Kidney (tissue), 14 donors: ENCODE data around the gene KRTAP4-16. TPM values are rescaled to one million over a fixed set of nuclear protein-coding genes. Genes with fewer than 3 reads are reported as not detected.

Source experiments
- DNase-seq, 5 donors: peaks; one replicate each; pipeline ENCODE4 v3.0.0-alpha.2; 2013 to 2020
- FAIRE-seq: peaks from 2 replicates; lab custom pipeline; 2012; peaks lifted over from hg19 to GRCh38; lab: Jason Lieb, UNC
- H3K27ac ChIP-seq, 2 donors: one replicate each; pipeline ENCODE4 v1.7.0; 2013; ENCODE audit warnings: low read depth in 2 of 2, low read length in 2 of 2, inconsistent platforms in 1 of 2
- H3K27me3 ChIP-seq: one replicate; pipeline ENCODE4 v1.7.1; 2013; ENCODE audit warnings: low read length, inconsistent platforms; ENCODE audit not compliant: control insufficient read depth, insufficient read depth
- H3K36me3 ChIP-seq, 3 donors: one replicate each; pipeline versions ENCODE4 v1.7.0 to v1.7.1; 2013; ENCODE audit warnings: low read length in 3 of 3, control low read depth in 1 of 3, inconsistent platforms in 1 of 3; ENCODE audit not compliant: insufficient read depth in 3 of 3, control insufficient read depth in 2 of 3
- H3K4me1 ChIP-seq, 3 donors: one replicate each; pipeline versions ENCODE4 v1.7.0 to v1.7.1; 2013; ENCODE audit warnings: low read length in 3 of 3, inconsistent platforms in 1 of 3, low read depth in 1 of 3; ENCODE audit not compliant: control insufficient read depth in 2 of 3, insufficient read depth in 2 of 3
- H3K4me3 ChIP-seq, 3 donors: one replicate each; pipeline versions ENCODE4 v1.7.0 to v1.8.1; 2013; ENCODE audit warnings: low read length in 3 of 3, control low read depth in 1 of 3, inconsistent platforms in 1 of 3
- H3K9ac ChIP-seq, 3 donors: one replicate each; pipeline versions ENCODE4 v1.7.0 to v1.7.1; 2013; ENCODE audit warnings: low read length in 3 of 3, control low read depth in 1 of 3, inconsistent platforms in 1 of 3
- H3K9me3 ChIP-seq, 3 donors: one replicate each; pipeline versions ENCODE4 v1.7.0 to v1.7.1; 2013; ENCODE audit warnings: low read length in 3 of 3, control low read depth in 1 of 3, inconsistent platforms in 1 of 3; ENCODE audit not compliant: control insufficient read depth in 2 of 3, insufficient read depth in 1 of 3
- intact Hi-C: fragments of 100-400 bp; cut with DNase I; formaldehyde crosslinking; loops from one replicate; pipeline ENCODE4 v1.11.1; 2022
- polyA plus RNA-seq: library from polyadenylated mRNA; stranded (reverse); fragments of 350-450 nt; fragmentation: Illumina TruSeq; extraction: RNeasy Lipid Tissue Mini Kit (QIAGEN cat#74804); gene quantifications from one replicate; pipeline ENCODE4 v1.2.3, GENCODE V29; 2014; ENCODE audit warnings: low read depth, low replicate concordance; ENCODE audit not compliant: insufficient read depth
- total RNA-seq: library from RNA; stranded (reverse); fragmentation: NEBNext Ultra II Directional; extraction: Animal tissue kit (Norgen Biotek cat#: 25700); gene quantifications from one replicate; pipeline ENCODE4 v1.2.1, GENCODE V29; 2021
- TF ChIP-seq, protein P1 (sequence below): IDR thresholded peaks from 3 replicates; pipeline ENCODE4 v1.5.1; 2012; ENCODE audit warnings: mild to moderate bottlenecking, moderate library complexity, borderline replicate concordance; ENCODE audit not compliant: insufficient read depth; ENCODE audit errors: extremely low read depth
- donor health status: control.
- donor health status: control.
- donor health status: control.
- donor health status: control.
- donor health status: control.
- donor health status: DM: yes; HTN: yes; CAD: no.
- donor health status: Normal renal cell carcinoma (clear cell type).

Gene KRTAP4-16
- total and polyA plus RNA-seq, 2 donors from 2014 or later: not detected

DNA sequence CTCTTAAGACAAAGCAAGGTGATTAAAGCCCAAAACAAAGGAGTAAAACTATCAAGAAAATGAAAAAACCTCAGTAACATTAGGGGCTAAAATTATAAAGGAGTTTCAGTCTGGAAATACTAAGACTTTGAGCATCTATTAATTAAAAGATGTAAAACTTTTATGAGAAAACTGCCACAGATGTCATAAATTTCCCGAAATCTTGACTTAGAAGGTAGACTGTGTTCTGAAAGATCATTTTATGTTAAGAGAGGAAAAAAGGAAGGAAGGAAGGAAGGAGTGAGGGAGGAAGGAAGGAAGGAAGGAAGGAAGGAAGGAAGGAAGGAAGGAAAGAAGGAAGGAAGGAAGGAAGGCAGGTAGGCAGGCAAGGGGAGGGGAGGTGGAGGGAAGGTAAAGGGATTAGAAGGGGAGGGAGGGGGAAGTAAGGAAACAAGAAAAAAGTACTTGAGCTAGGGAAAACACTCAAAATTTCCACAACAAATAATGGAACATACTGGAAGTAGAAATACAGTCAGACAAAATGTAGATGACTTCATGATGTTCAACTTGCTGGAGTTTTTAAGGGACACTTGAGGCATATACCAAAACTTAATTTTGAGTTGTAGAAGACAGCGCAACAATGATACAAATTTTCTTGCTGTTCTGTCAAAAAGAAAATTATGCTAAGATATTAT is 45.7 kb upstream of the KRTAP4-16 start:
- intact Hi-C loops: no loop called here
- Histone ChIP-seq H3K27me3 (no peaks in the 10 kb centered on the region), H3K9me3 (peaks cover 0 to 9% (median 0%) of the 10 kb centered on the region in 3 donors), H3K27ac (no peak overlapping the region), H3K4me1 (no peaks in the 10 kb centered on the region), H3K4me3 (no peak overlapping the region), H3K36me3 (no peaks in the 10 kb centered on the region), H3K9ac (no peak overlapping the region)
- no peak for FAIRE-seq
- DNase-seq: no peak
- TF ChIP-seq, protein P1, sequence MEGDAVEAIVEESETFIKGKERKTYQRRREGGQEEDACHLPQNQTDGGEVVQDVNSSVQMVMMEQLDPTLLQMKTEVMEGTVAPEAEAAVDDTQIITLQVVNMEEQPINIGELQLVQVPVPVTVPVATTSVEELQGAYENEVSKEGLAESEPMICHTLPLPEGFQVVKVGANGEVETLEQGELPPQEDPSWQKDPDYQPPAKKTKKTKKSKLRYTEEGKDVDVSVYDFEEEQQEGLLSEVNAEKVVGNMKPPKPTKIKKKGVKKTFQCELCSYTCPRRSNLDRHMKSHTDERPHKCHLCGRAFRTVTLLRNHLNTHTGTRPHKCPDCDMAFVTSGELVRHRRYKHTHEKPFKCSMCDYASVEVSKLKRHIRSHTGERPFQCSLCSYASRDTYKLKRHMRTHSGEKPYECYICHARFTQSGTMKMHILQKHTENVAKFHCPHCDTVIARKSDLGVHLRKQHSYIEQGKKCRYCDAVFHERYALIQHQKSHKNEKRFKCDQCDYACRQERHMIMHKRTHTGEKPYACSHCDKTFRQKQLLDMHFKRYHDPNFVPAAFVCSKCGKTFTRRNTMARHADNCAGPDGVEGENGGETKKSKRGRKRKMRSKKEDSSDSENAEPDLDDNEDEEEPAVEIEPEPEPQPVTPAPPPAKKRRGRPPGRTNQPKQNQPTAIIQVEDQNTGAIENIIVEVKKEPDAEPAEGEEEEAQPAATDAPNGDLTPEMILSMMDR: no peak

DNA sequence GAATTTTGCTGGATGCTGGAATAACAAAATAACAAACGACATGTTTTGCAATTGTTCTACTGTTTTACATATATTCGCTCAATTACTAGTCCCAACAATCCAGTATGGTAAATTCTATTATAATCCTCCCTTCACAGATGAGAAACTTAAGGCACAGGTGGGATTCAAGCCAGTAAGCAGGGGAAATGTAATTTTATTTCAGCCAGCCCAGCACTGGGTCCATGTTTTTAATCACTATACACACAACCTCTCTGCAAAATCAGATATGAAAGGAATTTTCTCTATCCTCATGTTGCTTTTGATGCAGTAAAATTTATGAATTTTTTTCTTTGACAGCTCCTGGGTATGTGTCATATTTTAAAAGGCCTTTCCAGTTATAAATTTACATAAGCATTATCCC is 43.3 kb upstream of the KRTAP4-16 start:
- H3K27me3 ChIP-seq: no peaks in the 10 kb centered on the region
- no peak overlapping the region for H3K4me3 ChIP-seq
- DNase-seq (no peak), FAIRE-seq (no peak)
- H3K4me1 ChIP-seq: no peaks in the 10 kb centered on the region
- intact Hi-C loops: no loop called here
- TF ChIP-seq, protein P1: no peak
- H3K36me3 ChIP-seq: no peaks in the 10 kb centered on the region
- no peak overlapping the region for H3K27ac ChIP-seq
- peaks cover 0 to 9% (median 0%) of the 10 kb centered on the region in 3 donors for H3K9me3 ChIP-seq
- H3K9ac ChIP-seq: no peak overlapping the region

DNA sequence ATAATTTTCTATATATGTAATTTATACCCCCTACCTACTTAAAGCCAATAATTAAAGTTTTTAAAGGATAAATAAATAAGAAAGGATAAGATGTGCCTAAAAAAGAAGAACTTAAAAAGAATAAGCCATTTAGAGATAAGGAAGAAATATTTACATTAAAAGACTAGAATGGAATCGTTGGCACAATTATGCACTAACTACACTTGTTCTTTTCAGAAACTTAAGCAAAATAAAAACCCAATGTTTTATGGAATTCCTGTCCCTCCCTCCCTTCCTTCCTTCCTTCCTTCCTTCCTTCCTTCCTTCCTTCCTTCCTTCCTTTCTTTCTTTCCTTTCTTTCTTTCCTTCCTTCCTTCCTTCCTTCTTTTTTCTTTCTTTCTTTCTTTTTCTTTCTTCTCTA is 42.8 kb upstream of the KRTAP4-16 start:
- DNase-seq: no peak
- TF ChIP-seq, protein P1: no peak
- intact Hi-C loops: no loop called here
- no peak for FAIRE-seq
- no peaks in the 10 kb centered on the region for H3K27me3 ChIP-seq
- no peaks in the 10 kb centered on the region for H3K4me1 ChIP-seq
- no peaks in the 10 kb centered on the region for H3K36me3 ChIP-seq
- H3K9me3 ChIP-seq: peaks cover 0 to 9% (median 0%) of the 10 kb centered on the region in 3 donors
- no peak overlapping the region for H3K27ac ChIP-seq
- no peak overlapping the region for H3K4me3 ChIP-seq
- H3K9ac ChIP-seq: no peak overlapping the region
